Nucleus accumbens (tissue), 56 donors: ENCODE results near the gene CORO2A.

ENCODE experiments used
- DNase-seq, 56 donors: peaks; one replicate each; lab custom pipeline; 2025; lab: John Stamatoyannopoulos, UW

CORO2A gene

DNA sequence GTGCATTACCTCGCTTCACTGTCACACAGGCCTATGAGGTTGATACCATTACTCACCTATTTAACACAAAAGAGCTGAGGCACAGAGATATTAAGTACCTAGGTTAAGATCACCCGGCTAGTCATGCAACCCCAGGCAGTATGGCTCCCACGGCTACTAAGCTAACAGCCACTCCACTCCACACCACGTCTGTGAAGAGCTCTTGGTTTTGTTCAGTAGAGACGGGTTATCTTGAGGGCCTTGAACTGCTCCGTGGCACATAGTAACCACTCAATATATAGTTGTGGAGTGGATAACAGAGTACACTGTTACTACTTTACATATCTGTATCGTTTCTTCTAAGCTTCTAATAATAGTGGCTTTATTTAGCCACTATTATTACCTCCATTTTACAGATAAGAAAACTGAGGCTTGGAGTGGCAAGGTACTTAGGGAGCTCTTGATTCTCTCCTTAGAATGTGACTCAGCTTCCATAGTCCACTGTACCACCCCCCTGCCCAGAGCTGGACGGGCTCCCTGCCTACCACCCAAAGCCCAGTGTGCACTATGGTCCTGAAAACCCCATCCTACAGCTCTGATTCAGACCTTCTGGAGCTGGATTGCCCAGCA is 1.0 kb upstream of the CORO2A start:
- DNase-seq = peak in 1 of 56 donors; percentile 42

GRCh38 chr9:98191671-98192502 is 550 bp downstream of the CORO2A start:
- peak in 1 of 56 donors; percentile 40 for DNase-seq

DNA sequence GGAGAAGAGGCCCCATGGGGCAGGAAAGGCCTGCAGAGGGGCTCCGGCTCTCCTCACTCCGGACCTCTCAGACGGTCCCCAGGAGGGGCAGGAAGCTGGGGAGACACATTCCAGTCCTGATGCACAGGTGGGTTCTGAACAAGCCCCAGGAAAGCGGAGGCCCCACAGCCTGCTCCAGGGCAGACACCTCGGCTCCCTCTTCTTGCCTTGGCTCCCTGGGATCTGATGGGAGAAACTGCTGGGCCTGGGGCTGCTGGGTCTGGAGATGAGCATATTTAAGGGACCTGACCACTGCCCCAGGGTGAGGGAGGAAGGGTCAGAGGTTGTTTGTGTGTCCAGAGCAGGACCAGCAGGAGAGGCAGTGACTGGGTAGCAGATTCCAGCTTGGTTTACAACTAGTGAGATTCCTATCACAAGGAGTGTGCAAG is 1.2 kb downstream of the CORO2A start:
- no peak for DNase-seq

- no peak for DNase-seq
Observed at GRCh38 chr9:98190757-98191105, 1.7 kb downstream of the CORO2A start.

DNA sequence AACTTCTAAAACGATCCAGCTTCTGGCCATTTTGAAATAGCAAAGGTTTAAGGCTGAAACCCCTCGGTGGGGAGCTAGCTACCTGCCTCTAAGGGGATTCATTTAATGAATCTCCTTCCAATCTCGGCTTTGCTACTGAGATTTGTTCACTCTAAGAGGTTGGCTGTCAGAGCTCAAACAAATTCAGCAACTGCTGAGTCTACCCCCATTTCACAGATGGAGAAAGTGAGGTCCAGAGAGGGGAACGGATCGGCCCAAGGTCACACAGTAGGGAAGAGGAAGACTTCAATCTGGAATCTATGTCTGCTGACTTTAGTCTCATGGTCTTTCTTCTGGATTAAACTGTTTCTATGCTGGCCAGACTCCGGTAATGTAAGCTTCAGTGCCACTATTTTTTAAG is 3.0 kb downstream of the CORO2A start:
- no peak for DNase-seq

- DNase-seq = no peak
Observed at GRCh38 chr9:98187926-98188325, 4.5 kb downstream of the CORO2A start.

DNA sequence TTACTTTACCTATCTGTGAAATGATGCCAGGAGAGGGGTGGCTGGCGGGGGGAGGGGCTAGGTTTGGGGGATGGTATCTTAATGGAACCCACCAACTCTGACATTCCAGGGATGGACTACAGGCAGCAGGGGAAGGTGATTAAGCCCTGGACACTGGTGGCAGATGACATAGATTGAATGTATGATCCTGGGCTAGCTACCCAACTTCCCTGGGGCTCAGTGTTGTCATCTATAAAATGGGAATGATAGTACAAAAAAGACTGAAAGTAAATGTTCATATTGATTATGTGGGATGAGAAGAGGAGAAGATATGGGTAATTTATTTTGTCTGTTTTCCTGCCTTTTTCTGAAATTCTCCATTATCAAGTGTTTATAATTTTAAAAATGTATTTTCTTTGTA is 6.2 kb downstream of the CORO2A start:
- DNase-seq = no peak

GRCh38 chr9:98185611-98186171 is 6.7 kb downstream of the CORO2A start:
- DNase-seq = no peak

DNA sequence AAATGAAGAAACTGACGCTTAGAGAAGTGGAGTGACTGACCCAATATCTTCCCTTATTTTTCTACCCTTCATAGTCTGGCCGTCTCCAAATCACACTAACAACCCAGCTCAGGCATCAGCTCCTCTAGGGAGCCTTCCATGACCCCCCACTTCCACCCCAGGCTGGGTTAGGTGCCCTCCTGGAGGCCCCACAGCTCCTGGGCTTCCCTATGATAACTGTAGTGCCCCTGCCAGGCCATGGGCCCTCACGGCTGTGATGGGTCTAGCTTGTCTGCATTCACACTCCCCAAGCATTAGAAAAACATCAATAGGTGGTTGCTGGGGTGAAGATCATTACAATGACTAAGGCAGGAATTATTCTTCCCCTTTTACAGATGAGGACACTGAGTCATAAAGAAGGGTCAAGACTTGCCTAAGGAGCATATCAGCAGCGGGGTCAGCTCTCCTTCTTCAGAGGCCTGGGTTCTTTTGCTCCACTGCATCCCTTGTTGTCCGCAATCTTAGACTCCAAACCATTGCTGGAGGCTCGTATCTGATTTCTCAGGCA is 7.3 kb downstream of the CORO2A start:
- DNase-seq = no peak

- no peak for DNase-seq
Observed at GRCh38 chr9:98184326-98184725, 8.1 kb downstream of the CORO2A start.

DNA sequence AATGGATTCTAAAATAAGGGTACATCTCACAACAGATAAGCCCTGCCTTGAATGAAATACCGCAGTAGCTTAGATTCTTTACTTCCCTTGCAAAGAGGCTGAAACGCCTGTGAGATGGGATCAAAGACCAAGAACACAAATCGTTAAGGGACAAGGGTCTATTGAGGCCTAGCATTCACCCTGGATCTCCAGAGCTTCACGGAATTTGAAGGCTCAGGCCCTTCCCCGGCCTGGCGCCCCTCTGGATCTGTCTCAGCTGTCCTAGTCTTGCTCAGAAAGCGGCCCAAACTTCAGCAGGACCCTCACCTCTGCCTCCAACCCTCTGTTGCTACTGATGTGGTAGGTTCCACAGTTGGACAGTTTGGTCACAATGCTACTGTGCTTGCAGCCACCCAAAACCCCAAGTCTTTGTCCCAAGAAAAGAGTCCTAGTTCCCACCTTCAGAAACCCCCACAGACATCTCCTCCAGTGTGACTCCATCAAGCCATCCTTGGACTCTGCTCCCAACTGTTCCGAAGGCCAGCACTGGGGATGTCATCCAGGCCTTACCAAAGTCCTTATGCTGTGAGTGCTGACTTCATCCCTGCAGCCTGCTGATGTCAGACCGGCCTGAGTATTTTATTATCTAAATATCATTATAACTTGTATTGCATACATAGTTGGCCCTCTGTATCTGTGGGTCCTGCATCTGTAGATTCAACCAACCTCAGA is 9.4 kb downstream of the CORO2A start:
- DNase-seq = no peak

GRCh38 chr9:98182069-98182820 is 10.2 kb downstream of the CORO2A start:
- no peak for DNase-seq

- DNase-seq = no peak
Observed at GRCh38 chr9:98181746-98182068, 10.7 kb downstream of the CORO2A start.

DNA sequence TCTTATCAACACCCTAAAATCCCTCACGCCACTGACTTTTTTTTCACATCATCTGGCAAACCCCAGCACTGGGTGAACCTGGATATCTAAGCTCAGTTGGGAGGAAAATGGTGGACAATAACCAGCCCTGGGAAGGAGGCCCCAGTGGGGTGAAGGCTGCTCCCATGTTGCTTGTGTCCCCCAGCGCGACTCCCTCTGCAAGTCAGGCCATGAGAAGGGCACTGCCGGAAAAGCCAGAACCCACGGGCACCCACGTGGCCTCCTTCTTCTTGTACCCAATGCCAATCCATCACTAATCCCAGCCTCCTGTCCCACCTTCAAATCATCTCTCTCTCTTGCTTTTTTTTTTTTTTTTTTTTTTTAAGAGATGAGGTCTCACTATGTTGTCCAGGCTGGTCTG is 11.4 kb downstream of the CORO2A start:
- no peak for DNase-seq

DNA sequence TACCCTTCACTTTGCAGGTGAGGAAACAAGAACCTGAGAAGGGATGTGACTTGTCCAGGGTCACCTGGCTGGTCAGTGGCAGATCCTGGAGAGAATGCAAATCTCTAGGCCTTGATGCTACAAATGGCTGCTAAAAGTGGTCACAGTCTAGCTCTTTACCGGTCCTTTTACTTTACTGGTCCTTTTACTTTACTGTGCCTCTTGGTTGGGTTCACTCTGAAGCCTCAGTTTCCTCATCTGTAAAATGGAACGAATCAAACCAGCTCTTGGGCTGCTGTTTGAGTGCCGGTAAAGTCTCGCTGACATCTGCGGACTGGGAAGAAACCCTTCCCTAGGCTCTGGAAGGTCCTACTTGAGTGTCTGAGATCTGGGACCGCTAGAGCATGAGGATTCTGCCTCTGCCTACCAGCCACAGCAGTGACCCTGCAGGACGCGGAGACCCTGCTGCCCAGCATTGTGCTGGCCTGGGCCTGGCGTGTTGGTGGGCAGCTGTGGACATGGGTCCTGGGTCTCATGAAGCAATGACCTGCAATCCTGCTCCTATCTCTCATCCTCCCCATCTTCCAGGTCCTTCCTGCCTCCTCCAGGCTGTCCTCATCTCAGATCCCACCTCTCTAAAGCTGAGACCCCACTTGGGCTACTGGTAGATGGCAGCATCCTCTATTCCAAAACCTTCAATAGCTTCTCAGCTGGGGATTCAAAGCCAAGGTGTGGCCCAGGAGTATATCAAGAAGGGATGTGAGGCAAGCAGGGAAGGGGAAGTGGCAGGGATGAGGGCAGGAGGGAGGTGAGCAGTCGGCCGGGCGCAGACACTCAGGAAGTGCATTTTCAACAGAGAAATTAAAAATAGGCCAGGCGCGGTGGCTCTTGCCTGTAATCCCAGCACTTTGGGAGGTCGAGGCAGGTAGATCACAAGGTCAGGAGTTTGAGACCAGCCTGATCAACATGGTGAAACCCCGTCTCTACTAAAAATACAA is 13.3 kb downstream of the CORO2A start:
- no peak for DNase-seq

DNA sequence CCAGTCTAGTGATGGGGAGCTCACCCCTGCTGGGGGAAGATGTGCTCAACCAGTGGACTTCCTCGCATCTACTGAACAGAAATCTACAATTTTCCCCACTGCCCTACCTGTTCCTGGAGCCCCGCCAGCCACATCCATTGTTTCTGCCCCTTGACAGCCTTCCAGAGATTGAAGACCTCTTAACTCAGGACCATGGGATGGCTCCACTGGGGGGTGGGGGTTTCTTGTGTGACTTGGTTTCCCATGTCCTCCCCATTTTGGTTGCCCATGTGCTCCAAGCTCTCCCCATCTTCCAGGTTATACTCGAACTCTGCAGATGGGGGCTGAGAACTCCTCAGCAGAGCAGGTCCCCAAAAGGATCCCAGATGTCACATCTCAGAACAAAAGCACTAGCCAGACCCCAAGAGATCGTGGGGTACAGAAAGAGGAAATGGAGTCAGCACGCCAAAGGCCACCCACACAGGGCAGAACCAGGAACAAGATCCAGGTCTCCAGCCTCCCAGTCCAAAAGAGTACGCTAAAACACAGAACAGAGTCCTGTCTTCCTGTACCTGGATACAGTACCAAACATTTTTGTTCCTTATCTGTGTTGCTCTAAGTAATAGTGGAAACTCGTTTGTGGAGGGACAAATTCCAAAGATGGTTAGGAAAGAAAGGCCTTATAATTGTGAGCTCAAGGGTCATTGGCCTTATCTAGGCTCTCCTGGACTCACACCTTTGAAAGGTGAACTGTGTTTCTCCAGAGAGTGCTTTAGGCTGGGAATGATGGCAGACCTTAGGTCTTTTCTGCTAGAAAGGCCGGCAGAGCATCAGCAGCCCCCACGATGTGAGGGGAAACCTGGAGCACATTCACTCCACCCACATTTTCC is 15.8 kb downstream of the CORO2A start:
- DNase-seq = no peak

GRCh38 chr9:98175762-98176161 is 16.7 kb downstream of the CORO2A start:
- DNase-seq = no peak

- DNase-seq = no peak
Observed at GRCh38 chr9:98175028-98175569, 17.3 kb downstream of the CORO2A start.
